Stomach (tissue), 4 donors: ENCODE data around the gene H2BK1.

Experiments
- CTCF ChIP-seq, 7 experiments: fragments of 450-650 bp in 4 of 7; fragments of 200-600 bp in 3 of 7; sonication (generic) in 3 of 7; IDR thresholded peaks; one replicate each; pipeline ENCODE4 v1.5.1; 2016 to 2019; ENCODE audit warnings: antibody characterized with exemption in 7 of 7, control low read depth in 2 of 7, mild to moderate bottlenecking in 1 of 7
- POLR2A ChIP-seq, 4 donors: fragments of 450-650 bp; IDR thresholded peaks; one replicate each; pipeline ENCODE4 v1.6.1; 2016; ENCODE audit warnings: antibody characterized with exemption in 4 of 4, control low read depth in 2 of 4, mild to moderate bottlenecking in 1 of 4, moderate library complexity in 1 of 4

GRCh38 chr7:151229249-151229648, 19.0 kb upstream of the H2BK1 start:
- TF ChIP-seq CTCF (IDR thresholded peaks at IDR 0.05) (no peak), POLR2A (IDR thresholded peaks at IDR 0.05) (no peak)
